Stimulated activated CD4-positive, alpha-beta T cell treated with anti-CD3 and anti-CD28 coated beads, TNF-alpha, amount 100 ng/mL, for 48 hours (primary cell): ENCODE measurements around the gene PDK3.

Source experiments
- DNase-seq, 3 donors: peaks; one replicate each; pipeline ENCODE4 v3.0.0-alpha.2; 2020; ENCODE audit warnings: low read depth in 3 of 3

PDK3 gene

DNA sequence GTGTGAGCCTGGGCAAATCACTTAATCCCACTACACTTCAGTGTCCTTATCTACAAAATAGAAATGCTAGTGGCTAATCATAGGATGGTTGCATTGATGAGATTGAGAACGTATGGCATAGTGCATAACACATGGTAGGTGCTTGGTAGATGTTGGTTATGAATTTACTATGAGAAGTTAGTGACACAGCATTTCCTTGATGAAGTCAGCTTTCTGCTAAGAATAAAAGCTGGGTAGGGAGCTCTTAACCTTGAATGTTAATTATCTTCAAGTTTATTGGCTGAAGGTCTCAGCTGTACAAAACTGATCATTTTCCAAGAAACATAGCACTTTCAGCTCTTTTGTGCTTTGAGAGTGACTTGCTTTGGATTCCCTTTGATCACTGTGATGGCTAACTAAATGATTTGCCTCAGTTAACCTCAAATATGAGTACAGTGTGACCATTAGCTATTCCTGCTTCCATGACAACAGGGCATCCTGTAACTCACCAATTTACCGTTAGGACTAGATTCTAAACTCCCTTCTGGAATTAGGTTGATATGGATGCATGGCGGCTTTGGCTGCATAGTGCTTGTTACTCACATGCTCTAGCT is 17.8 kb downstream of the PDK3 start:
- no peak for DNase-seq

DNA sequence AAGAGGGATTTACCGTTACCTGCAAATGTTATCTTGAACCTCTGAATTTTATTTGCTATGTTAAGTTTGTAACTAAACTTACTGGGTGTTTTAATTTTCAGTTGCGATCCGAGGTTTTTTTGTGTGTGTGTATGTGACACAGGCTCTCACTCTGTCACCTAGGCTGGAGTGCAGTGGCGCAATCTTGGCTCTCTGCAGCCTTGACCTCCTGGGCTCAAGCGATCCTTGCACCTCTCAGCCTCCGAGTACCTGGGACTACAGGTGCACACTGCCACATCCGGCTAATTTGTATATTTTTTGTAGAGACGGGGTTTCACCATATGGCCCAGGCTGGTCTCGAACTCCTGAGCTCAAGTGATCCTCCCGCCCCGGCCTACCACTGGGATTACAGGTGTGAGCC is 18.5 kb downstream of the PDK3 start:
- no peak for DNase-seq

DNA sequence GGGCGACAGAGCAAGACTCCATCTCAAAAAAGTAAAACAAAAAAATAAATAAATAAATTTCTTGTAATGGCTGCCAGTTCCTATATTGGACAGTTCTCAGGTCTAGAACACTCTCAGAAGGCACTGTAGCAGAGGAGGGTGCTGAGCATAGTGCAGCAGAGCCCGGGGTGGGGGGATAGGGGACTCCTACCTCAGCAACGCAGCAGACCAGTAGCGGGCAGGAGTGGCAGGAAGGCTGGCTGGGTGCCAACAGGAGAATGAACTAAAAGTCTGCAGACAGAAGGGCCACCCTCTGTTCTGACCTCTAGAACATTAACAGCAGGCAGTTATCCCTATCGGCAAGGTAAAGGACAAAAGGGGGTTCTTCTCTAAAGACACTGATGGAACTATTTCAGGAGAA is 20.2 kb downstream of the PDK3 start:
- DNase-seq = no peak

DNA sequence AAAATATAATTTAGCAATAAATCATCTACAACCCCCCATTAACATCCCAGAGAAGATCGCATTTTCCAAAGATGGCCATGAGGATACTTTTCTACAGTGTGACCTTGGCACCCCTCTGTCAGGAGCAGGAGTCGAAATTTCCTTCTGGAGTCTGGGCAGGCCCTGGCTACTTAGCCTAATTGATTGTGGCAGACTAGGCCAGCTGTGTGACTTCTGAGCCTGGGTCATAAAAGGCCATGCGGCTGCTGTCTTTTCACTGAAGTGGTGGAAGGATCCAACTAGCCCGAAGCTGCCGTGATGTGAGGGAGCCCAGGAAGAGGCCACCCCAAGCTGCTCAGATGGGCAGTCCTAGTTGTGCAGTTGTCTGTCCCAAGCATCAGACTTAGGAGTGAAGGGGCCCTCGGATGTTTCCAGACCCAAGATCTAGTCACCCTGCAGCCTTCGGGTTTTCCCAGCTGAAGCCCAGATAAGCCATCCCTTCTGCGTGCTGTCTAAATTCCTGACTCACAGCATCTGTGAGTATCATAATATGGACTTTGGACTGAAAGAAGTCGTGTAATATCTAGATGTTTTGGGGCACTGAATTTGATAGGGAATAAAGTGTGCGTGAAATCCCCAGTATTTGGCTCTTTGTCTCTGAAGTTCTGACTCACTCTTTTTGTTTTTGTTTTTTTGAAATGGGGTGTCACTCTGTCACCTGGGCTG is 21.0 kb downstream of the PDK3 start:
- DNase-seq = no peak

DNA sequence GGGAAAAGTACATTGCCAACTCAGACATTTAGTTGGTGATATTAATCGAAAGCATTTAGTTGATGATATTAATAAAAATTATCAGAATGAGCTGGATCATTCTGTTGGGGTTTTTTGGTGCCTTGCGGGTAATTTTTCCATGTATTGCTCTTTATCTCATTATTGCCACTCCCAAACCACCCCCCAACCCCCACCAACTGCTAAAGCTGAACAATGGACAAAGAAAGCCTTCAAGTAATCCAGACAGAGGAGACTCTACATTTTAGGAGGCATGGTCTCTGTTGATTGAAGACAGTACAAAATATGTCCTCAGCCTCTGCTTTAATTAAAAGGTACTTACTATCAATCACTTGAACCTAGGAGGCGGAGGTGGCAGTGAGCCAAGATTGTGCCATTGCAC is 22.5 kb downstream of the PDK3 start:
- DNase-seq = no peak

DNA sequence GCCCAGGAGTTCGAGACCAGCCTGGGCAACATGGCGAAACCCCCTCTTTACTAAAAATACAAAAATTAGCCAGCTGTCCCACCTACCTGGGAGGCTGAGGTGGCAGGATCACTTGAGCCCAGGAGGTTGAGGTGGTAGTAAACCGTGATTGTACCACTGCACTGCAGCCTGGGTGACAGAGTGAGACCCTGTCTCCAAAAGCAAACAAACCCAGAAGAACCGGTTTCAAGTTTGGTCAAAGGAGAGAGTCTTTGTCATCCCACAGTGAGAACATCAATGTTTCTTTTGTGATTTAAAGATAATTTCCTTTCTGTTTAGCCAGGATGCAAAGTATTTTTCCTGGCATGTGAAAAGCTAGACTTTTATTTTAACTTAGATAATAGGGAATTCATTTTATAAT is 26.7 kb downstream of the PDK3 start:
- no peak for DNase-seq

DNA sequence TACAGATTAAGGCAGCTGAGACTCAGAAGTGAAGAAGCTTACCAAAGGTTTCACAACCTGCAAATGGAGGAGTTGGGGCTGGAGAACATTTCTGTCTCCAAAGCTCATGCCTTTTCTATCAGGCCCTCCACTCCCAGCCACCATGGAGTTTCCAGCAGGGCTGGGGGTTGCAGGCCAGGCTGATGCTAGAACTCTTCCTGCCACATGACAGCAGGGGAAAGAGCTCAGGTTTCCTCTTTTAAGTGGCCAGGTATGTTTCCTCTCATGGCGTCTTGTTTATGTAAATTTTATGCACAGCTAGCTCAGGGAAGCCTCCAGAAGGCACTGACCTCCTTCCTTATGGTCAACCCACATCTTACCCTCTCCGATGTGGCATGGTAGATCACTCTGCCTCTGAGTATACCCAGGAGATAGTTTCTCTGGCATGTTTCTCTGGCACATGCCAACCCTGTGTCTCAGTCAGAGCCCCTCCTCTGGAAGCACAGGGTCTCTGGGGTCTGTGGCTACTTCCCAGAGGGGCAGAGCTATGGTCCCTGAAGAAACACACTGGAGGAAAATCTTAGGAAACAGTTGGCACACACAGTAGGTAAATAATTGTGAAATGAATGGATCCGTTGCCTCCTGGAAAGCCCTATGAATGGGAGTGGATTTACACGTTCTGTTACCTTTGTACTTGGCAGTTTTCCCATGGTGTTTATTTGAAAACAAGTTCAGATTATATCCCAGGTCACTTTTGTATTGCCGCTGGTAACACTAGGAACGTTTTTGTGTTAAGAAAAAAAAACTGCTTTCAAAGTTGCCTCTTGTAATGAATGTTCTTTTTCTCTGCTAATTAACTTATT is 28.9 kb downstream of the PDK3 start:
- DNase-seq = no peak

DNA sequence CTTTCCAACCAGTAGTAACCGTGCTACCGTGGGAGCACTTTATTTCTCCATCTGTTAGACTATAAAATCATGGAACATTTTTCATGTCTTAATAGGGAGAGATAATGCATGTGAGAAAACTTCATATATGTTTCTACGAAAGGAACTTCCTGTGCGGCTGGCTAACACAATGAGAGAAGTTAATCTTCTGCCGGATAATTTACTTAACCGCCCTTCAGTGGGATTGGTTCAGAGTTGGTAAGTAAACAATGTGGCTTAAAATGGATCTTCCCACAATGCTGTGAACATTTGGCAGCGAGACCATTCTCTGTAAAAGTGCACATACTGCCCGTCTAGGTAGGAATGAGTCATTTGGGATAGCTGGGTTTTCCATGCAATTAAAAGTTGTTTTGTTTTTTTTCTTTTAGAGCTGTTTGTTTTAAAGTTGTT is 29.6 kb downstream of the PDK3 start:
- DNase-seq = no peak

DNA sequence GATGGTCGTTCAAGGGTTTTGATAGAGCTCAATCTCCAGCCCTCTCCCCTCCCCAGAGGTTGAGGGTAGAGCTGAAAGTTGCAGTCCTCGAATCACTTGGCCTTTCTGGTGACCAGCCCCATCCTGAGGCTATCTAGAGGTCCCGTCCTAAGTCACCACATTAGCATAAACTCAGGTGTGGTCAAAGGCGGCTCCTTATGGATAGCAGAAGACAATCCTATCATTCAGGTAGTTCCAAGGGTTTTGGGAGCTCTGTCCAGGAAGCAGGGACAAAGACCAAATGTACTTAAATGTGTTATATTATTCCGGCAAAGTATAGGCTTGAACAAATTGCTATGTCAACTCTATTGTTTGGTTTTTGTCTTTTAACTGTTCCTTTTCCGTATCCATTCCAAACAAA is 30.6 kb downstream of the PDK3 start:
- no peak for DNase-seq

DNA sequence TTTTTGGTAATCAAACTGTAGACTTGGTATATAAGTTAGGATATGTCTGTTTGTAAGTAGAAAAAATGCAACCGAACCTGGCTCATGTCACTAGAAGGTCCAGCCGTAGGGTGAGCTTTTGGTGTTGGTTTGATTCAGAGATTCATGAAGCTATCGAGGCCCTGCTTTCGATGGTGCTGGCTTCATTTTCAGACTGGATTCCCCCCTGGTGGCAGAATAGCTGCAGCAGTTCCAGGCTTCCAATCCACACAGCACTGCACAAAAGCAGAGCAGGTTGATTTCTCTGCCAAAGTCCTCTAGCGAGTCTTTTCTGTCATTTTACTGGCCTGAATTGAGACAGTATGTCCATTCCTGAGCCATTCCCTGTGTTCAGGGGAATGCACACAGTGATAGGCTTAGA is 33.1 kb downstream of the PDK3 start:
- no peak for DNase-seq

DNA sequence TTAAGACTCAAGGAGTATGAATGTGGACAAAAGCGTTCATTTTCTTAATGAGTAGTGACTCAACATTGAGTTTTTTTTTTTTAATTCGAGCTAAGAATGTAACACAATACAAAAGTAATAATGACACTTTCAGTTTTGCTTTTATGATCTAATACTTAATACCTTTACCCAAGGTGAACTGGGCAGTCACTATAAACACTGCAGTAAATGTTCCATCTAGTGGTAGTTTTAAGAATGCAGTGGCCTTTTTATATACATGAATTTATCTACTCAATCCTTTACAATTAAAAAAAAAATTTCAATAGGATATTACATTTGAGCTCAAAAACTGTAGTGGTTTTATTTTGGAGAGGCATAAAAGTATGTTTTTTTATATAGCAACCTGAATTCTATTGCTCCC is 33.9 kb downstream of the PDK3 start:
- DNase-seq = no peak

DNA sequence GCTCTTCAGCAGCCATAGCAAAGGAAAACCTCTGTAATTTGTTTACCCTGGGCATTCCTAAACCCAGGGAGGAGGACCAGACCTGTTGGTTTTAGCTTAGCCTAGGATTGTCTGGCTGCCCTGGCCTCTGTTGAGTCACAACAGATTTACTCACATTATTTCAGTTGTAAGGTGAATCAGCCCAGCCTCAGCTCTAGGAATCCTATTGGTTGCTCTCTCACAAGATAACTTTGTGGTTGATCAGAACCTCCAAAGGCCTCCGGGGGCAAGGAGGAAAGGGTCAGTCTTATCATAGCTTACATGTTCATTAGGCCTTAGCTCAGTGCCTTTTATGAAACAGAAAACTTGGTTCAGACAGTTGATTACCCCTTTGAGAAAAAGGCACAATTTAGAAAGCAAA is 41.0 kb downstream of the PDK3 start:
- peak; percentile 1 to 7 (median 3) for DNase-seq

DNA sequence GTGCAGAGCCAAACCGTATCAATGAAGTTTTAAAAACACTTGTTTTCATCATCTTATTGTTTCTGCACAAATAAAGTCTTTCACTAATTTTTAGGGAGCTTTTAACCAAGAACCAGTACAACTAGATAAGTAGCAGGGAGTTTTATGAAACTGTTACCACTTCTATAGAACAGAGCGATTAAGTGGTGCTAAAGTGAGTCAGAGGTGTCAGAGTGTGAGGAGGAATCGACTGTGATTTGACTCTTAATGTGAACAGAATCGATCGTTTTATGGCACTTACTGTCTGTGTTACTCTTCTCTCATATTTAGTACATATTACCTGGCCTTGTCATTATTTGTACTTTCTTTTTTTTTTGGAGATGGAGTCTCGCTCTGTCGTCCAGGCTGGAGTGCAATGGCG is 43.3 kb downstream of the PDK3 start:
- DNase-seq = no peak

DNA sequence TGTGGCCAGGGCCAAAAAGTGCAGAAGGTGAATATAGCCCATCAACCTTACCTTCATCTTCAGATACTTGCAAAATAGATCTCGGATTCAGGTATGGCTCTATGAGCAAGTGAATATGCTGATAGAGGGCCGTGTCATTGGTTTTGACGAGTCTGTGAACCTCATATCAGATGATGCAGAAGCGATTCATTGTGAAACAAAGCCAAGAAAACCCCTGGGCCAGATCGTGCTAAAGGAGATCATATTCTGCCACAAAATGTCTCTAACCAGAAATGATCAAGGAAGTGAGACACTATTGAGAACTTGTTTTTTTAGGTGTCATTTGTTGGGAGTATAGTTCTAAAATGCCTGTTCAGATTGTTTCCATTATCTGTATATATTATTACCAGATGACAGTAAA is 48.3 kb downstream of the PDK3 start:
- DNase-seq = peak; percentile 8 to 24 (median 19)

DNA sequence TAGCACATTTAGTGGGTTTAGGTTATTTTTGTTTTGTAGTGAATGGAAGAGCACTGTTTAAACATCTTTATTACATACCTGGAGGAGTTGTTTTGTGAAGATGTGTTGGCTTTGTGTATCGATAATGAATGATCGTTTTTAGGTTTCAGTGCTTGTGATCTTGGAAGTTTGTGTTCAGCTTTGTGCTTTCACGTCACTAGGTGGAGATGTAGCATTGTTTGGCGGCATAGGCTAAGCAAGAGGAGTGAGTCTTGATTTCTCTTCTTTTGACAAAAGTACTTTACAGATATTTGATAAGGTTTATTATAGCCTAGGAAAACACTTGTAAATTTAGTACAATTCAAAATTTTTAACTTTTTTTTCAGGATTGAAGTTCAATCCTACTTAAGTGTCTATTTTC is 50.4 kb downstream of the PDK3 start:
- DNase-seq = no peak

DNA sequence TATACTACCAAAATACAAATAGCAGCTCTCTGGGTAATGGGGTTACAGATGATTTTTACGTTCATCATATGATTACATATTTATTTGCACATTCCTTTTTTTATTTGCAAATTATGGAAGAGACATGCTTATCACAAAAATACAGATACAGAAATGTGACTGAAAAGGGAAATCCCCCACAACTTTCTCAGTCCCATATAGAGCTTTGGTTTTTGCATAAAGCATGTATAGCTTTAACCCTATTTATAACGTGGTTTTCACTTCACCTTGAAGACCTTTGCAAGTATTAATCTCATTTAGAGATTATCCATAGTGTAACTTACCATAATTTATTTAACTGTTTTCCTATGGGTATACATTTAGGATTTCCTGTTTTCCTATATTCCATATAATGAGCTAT is 55.4 kb downstream of the PDK3 start:
- no peak for DNase-seq

DNA sequence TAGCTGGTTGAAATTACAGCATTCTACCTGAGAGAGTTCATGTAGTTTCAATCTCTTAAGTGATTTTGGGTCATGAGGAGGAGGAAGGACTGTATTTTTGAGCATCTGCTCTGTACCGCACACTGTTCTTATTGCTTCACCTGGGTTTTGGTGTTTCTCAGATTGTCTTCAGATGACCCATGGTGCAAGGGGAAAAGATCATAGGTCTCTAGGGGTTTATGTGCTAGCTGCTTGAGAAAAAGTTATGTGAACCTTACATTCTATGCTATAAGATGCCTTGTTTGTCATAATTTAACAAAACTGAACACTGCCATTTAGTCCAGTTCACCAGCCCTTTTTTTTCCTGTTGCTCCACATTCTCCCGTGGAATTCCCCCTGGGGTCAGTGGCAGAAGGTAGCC is 60.4 kb downstream of the PDK3 start:
- no peak for DNase-seq

DNA sequence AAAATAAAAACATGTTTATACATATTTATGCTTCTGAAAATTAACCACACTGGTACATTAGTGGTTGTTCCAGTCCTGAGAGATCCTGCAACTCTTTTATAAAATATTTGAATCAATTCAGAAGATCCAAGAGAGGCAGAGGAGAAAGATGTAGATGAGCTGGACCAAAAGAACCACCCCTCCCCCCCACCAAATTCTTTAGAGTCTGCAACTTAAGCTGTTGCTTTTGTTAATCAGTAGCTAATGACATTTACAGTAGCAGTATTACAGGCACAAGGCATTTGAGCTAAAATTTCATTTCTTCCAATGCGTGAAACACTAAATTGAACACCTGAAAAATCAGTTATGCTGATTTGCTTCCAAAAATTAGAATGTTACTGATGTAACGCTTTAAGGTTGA is 61.5 kb downstream of the PDK3 start:
- no peak for DNase-seq

DNA sequence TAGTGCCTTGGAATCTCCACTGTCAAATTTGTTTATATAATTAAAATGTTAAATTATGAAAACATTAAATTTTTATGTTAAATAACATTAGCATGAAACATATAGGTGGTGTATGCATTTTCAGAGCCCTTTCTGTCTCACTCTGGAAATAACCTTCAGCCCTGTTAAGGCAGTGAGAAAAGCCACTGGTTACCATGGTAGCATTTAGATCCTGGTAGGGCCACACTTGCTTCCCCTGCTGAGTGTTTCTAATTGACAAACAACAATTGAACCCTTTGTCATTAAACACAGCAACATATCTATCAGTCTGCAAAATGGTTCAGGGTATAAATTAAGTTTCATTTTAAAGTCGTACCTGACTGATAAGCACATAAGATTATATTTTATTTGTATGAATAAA is 63.5 kb downstream of the PDK3 start:
- no peak for DNase-seq

DNA sequence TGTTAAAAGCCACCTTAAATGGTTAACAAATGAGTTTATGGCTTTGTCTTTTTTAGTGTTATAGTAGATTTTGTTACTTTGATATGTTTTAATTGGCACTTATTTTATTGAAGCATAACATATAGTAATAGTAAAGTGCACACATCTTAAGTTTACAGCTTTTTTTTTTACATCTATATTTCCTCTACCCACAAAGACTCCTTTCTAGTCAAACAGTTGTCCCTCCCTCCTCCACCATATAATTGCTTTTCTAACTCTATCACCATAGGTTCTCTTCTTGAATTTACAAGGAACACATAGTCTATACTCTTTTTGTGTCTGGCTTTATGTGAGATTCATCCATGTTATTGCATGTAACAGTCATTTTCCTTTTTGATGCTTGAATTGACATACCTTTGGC is 71.5 kb downstream of the PDK3 start:
- DNase-seq = no peak

DNA sequence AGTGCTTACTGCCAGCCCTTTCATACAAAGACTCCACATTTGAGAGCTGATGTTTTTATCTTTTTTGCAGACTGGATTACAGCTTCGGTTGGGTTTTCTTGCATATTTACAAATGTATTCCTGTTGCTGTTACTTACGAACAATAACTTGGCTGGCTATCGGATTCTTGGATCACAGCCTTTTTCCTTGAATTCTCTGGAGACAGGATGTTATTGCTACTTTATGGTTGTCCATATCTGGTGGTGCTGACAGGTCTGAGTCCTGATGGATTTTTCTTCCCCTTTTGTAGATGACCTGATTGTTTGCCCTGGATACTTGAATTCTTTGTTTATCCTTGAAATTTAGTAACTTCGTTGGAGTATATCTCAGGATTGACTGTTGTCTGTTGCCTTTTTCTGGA is 77.7 kb downstream of the PDK3 start:
- DNase-seq = no peak

DNA sequence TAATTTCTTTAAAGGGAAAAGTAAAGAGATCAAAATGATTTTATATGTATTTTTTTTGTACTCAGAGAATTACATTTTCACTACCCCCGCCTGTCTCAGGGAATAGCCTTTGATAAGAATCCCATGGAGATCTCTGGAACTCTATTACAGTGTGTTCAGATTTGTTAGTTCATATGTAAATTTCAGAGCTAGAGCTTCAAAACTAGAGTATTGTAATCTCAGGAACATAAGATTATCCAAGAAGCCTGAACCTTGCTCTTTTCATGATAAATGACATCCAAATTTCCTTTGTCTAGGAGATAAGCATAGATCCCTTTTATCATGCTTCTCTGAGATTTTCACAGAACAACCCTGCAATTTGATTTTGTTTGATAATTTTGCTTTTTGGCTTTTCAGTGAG is 82.9 kb downstream of the PDK3 start:
- no peak for DNase-seq

DNA sequence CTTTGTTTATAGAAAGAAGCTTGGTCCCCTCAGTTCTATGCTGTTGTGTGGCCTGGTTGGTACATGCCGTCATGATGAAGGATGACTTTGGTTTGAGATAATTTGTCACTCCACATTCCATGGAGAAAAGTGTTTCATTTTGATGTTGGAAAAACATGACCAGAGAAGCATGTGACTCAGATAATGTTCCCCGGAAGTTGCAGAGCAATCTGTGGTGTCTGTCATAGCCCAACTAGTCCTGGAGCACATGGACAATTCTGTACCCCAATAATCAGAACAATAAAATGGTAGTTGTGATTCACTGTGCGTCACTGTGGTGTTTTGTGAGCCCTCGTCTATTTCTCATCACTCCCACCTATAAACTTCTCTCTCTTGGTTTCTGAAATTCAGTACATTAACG is 85.1 kb downstream of the PDK3 start:
- DNase-seq = no peak
